GM21737 (cell line): Measurements from ENCODE around the gene CCDC127.
"Not testable (repeated sequence)": the region's sequence is repeated elsewhere in the genome, so short reads cannot be mapped to it uniquely, and the experiment has no call there.

Source experiments
- ATAC-seq: cut with Tn5 transposase; IDR thresholded peaks from one replicate; pipeline ENCODE4 v1.9.1; 2021; ENCODE audit warnings: mild to moderate bottlenecking, moderate library complexity; ENCODE audit not compliant: unreplicated experiment

CCDC127 gene, protein sequence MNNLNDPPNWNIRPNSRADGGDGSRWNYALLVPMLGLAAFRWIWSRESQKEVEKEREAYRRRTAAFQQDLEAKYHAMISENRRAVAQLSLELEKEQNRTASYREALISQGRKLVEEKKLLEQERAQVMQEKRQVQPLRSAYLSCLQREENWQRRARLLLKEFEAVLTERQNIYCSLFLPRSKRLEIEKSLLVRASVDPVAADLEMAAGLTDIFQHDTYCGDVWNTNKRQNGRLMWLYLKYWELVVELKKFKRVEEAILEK

GRCh38 chr5:217494-218456 is at the start of gene CCDC127, which contains the start of gene SDHA:
TSS of gene CCDC127 (minus strand) at chr5:218153. CDS start at chr5:216849, 1,304 bp downstream.
TSS of gene SDHA (plus strand) at chr5:218320. CDS start at chr5:218356, 36 bp downstream.
- ATAC-seq = peak; percentile 72

- ATAC-seq = no peak
Measured at GRCh38 chr5:267716-268115, 49.8 kb upstream of the CCDC127 start.

- ATAC-seq = not testable (repeated sequence)
Measured at GRCh38 chr5:266311-267026, 48.5 kb upstream of the CCDC127 start.

DNA sequence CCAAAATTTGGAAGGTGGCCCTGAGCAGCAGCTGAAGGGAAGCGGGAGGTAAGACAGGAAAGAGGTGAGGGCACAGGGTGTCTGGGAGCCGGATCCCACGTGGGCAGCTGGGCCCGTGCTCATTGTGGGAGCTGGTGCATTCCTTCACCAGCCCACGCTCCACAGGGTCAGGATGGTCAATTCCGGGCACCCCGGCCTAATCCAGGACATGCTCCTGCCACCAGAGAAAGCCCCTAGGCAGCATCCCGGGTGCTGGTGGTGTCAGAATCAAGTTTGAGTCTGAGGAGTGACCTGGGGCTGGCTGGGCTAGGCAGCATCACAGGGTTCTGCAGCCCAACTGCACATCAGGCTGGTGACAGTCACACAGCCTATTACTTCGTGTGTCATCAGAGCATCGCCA is 46.4 kb upstream of the CCDC127 start:
- no peak for ATAC-seq

- not testable (repeated sequence) for ATAC-seq
Measured at GRCh38 chr5:263275-263974, 45.5 kb upstream of the CCDC127 start.

GRCh38 chr5:257148-257547 is 39.2 kb upstream of the CCDC127 start:
- no peak for ATAC-seq

DNA sequence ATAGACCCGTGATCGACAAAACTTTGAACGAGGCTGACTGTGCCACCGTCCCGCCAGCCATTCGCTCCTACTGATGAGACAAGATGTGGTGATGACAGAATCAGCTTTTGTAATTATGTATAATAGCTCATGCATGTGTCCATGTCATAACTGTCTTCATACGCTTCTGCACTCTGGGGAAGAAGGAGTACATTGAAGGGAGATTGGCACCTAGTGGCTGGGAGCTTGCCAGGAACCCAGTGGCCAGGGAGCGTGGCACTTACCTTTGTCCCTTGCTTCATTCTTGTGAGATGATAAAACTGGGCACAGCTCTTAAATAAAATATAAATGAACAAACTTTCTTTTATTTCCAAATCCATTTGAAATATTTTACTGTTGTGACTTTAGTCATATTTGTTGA is 38.4 kb upstream of the CCDC127 start:
- not testable (repeated sequence) for ATAC-seq

- ATAC-seq = not testable (repeated sequence)
Measured at GRCh38 chr5:255116-255515, 37.2 kb upstream of the CCDC127 start.

GRCh38 chr5:254322-254721 is 36.4 kb upstream of the CCDC127 start:
- ATAC-seq = not testable (repeated sequence)

DNA sequence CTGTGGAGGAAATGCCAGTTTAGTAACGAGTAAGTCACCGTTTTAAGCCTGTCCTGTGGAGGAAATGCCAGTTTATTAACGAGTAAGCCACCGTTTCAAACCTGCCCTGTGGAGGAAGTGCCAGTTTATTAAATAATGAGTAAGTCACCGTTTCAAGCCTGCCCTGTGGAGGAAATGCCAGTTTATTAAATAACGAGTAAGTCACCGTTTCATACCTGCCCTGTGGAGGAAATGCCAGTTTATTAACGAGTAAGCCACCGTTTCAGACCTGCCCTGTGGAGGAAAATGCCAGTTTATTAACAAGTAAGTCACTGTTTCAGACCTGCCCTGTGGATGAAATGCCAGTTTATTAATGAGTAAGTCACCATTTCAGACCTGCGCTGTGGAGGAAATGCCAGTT is 34.6 kb upstream of the CCDC127 start:
- ATAC-seq = no peak

DNA sequence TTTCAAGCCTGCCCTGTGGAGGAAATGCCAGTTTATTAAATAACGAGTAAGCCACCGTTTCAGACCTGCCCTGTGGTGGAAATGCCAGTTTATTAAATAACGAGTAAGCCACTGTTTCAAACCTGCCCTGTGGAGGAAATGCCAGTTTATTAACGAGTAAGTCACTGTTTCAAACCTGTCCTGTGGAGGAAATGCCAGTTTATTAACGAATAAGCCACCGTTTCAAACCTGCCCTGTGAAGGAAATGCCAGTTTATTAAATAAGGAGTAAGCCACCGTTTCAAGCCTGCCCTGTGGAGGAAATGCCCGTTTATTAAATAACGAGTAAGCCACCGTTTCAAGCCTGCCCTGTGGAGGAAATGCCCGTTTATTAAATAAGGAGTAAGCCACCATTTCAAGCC is 34.0 kb upstream of the CCDC127 start:
- ATAC-seq = not testable (repeated sequence)

GRCh38 chr5:251538-251937 is 33.6 kb upstream of the CCDC127 start:
- not testable (repeated sequence) for ATAC-seq

- ATAC-seq = not testable (repeated sequence)
Measured at GRCh38 chr5:251016-251415, 33.1 kb upstream of the CCDC127 start.

GRCh38 chr5:250396-250795 is 32.4 kb upstream of the CCDC127 start:
- ATAC-seq = not testable (repeated sequence)

DNA sequence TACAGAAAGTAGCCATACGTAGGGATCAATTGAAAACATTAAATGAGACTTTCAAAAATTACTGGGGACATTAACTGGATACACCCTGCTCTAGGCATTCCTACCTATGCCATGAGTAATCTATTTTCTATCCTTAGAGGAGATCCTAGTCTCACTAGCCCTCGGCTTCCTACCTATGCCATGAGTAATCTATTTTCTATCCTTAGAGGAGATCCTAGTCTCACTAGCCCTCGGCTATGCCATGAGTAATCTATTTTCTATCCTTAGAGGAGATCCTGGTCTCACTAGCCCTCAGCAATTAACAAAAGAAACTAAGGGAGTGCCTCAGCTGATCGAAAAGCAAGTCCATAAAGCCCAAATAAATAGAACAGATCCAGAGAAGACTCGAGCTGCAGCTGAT is 27.8 kb upstream of the CCDC127 start:
- ATAC-seq = not testable (repeated sequence)

DNA sequence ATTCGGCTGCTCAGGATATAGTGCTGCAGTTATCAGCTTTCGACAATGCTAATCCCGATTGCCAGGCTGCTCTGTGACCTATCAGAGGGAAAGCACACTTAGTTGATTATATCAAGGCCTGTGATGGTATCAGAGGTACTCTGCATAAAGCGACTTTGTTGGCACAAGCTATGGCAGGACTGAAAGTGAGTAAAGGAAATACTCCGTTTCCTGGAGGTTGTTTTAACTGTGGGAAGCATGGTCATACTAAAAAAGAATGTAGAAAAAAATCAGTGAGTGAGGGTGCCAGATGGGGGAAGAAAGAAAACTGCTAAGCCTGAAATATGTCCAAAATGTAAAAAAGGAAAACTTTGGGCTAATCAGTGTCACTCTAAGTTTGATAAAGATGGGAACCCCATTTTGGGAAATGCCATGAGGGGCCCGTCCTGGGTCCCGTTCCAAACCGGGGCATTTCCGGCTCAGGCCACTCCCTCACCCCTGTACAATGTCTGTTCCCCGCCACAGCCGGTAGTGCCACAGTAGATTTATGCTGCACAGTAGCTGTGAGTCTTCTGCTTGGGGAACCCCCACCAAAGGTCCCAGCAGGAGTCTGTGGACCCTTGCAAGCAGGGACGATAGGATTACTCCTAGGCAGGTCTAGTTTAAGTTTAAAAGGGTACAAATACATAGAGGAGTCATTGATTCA is 25.9 kb upstream of the CCDC127 start:
- ATAC-seq = not testable (repeated sequence)

- not testable (repeated sequence) for ATAC-seq
Measured at GRCh38 chr5:241045-241669, 23.2 kb upstream of the CCDC127 start.

- not testable (repeated sequence) for ATAC-seq
Measured at GRCh38 chr5:240550-240949, 22.6 kb upstream of the CCDC127 start.

DNA sequence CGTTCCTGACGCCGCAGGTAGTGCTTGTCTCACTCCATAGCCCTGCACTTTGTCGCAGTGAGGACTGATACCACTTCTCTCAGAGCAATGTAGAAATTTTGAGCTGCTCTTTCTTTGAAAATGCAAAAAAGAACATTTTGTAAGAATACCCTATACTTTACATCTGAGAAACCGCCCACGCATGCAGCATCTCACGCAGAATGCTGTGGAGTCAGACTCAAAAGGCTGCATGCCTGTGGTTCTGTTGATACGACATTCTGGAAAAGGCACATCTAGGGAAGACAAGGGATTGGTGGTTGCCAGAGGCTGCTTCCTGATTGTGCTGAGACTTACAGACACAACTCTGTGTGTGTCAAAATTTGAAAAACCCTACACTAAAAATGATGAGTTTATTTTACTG is 20.0 kb upstream of the CCDC127 start:
- not testable (repeated sequence) for ATAC-seq
